Astrocyte of the spinal cord (primary cell): ENCODE measurements around the gene CRTC3.
"Not testable (repeated sequence)": the region's sequence is repeated elsewhere in the genome, so short reads cannot be mapped to it uniquely, and the experiment has no call there.

ENCODE experiments used
- DNase-seq: peaks from one replicate; pipeline ENCODE4 v3.0.0; 2011; ENCODE audit warnings: low read depth, low spot score
- H3K4me3 ChIP-seq: 2 replicates; pipeline ENCODE4 v1.5.1; 2011; ENCODE audit warnings: low read depth, mild to moderate bottlenecking, low read length, moderate library complexity
- in situ Hi-C: cut with HindIII; loops from 2 replicates; pipeline ENCODE4 v1.10.0; 2017; ENCODE audit warnings: low sequenced_read_pairs
- TF ChIP-seq, protein P1 (sequence below): IDR thresholded peaks from 2 replicates; pipeline ENCODE4 v1.5.1; 2012; ENCODE audit warnings: low read depth, mild to moderate bottlenecking, low read length, inconsistent platforms

The CRTC3 gene

DNA sequence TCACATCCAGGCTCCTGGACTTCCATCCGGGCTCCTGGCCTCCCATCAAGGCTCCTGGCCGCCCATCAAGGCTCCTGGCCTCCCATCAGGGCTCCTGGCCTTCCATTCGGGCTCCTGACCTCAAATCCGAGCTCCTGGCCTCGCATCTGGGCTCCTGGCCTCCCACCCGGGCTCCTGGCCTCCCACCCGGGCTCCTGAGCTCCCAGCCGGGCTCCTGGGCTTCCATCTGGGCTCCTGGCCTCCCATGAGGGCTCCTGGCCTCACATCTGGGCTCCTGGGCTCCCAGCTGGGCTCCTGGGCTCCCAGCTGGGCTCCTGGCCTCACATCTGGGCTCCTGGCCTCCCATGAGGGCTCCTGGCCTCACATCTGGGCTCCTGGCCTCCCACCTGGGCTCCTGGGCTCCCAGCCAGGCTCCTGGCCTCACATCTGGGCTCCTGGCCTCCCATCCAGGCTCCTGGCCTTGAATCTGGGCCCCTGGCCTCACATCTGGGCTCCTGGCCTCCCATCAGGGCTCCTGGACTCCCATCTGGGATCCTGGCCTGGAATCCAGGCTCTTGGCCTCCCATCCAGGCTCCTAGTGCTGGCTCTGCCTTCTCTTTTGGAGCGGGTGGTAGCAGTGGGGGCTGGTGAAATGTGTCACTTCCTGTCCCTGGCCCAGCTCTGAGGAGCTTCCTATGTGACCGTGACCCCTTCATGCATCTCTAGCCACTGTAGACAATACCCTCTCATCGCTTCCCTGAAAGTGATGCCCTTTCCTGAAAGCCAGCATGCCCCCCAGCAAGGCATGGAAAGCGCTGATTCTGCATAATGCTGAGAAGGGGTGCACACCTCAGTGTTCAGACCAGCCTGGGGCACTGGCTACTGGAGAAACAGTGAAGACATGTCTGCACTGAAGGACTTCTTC is 124.8 kb downstream of the CRTC3 start:
- DNase-seq, result no peak
- in situ Hi-C loops, result no loop called here
- no peak overlapping the region for H3K4me3 ChIP-seq
- TF ChIP-seq, protein P1, sequence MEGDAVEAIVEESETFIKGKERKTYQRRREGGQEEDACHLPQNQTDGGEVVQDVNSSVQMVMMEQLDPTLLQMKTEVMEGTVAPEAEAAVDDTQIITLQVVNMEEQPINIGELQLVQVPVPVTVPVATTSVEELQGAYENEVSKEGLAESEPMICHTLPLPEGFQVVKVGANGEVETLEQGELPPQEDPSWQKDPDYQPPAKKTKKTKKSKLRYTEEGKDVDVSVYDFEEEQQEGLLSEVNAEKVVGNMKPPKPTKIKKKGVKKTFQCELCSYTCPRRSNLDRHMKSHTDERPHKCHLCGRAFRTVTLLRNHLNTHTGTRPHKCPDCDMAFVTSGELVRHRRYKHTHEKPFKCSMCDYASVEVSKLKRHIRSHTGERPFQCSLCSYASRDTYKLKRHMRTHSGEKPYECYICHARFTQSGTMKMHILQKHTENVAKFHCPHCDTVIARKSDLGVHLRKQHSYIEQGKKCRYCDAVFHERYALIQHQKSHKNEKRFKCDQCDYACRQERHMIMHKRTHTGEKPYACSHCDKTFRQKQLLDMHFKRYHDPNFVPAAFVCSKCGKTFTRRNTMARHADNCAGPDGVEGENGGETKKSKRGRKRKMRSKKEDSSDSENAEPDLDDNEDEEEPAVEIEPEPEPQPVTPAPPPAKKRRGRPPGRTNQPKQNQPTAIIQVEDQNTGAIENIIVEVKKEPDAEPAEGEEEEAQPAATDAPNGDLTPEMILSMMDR, result no peak

DNA sequence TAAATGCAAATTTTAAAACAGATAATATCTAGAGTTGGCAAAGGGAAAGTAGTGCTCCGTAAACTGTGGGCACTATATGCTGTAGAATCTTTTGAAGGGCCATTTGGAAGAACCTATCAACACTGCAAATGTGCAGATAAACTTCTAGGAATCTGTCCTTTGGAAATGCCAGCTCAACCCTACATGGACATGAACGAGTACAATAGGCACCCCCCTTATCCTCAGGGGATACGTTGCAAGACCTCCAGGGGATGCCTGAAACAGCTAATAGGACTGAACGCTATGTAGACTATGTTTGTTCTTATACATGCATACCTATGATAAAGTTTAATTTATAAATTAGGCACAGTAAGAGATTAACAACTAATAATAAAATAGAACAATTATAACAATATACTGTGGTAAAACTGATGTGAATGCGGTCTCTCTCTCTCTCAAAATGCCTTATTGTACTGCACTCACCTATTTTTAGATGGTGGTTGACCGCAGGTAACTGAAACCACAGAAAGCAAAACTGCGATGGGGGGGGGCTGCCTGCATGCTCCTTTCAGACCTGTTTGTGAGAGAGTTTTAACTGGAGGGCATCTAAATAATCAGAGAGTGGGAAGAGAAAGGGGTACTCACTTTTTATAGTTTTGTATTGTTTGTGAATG is 127.9 kb downstream of the CRTC3 start:
- H3K4me3 ChIP-seq, DNase-seq, in situ Hi-C loops: not testable (repeated sequence)

DNA sequence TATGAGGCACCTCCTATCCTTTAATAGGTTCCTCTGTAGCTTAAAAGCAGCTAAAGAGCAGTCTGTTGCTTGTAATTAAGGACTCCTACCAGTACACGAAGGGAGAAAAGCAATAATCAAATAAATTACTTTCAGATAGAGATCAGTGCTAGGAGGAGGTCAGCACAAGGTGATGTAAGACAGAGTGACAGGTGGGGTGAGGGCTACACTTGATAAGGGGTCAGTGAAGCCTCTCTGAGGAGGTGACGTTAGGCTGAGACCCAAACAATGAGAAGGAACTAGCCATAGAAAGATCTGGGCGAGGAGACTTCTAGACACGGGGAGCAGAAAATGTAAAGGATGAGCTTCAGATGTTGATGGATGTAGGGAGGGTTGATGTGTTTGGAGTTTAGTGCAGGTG is 129.8 kb downstream of the CRTC3 start:
- TF ChIP-seq, protein P1, result no peak
- H3K4me3 ChIP-seq, result no peak overlapping the region
- in situ Hi-C loops, result no loop called here
- no peak for DNase-seq

DNA sequence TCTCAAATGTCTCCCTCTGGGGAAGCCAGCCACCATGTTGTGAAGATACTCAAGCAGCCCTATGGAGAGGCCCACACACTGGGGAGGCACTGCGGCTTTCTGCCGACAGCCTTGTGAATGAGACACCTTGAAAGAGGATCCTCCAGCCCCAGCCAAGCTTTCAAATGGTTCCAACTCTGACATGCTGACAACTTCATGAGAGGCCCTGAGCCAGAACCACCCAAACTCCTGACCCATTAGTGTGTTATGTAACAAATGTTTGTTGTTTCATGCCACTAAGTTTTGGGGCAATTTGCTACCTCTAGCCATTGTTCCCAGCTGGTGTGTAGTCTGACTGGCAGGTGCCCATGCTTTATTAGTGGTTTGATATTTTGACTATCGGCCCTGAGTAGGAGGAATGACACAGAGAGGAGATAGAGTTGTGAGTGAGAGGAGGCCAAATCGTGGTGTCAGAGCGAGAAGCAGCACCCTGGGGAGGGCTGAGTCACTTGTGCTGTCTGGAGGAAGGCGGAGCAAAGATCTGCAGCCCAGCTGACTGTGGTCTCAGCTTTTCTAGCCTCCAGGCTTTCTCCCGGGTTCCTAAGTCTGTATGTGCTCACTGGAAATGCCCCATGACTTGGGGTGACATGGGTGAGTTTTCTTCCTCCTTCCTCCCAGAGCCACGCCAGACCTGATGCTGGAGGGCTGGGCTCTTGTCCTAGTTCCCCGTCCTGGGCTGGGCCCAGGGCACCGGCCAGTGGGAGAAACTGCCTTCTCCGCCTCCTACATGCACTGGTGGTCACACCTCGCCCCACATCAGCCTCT is 130.7 kb downstream of the CRTC3 start:
- no peak overlapping the region for H3K4me3 ChIP-seq
- TF ChIP-seq, protein P1, result no peak
- DNase-seq, result peak; percentile 88
- in situ Hi-C loops, result no loop called here

DNA sequence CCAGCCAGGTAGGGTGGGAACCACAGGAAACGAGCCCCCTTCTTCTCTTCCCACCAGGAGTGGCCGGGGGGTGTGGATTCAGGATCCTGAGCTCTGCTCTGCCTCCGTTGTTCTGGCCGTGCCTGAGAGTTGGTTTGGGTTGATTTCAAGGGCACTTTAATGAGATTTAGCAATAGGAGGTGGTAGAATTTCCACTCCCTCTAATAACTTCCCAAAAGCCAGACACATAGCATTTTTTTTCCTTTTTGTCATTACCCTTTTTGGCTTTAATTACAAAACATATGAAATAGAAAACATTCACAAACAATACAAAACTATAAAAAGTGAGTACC is 131.2 kb downstream of the CRTC3 start:
- in situ Hi-C loops, result not testable (repeated sequence)

DNA sequence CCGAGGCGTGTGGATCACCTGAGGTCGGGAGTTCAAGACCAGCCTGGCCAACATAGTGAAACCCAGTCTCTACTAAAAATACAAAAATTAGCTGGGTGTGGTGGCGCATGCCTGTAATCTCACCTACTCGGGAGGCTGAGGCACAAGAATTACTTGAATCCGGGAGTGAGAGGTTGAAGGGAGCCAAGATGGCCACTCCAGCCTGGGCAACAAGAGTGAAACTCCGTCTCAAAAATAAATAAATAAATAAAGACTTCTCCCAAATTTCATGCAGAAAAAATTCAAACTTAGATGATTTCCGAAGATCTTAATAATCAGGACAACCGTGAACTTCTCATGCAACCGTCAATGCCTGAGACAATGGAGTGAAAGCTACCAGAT is 134.3 kb downstream of the CRTC3 start:
- DNase-seq, in situ Hi-C loops, H3K4me3 ChIP-seq: not testable (repeated sequence)

More for the DNA sequence above, 131.2 kb downstream of the CRTC3 start:
- H3K4me3 ChIP-seq, DNase-seq: not testable (repeated sequence)

DNA sequence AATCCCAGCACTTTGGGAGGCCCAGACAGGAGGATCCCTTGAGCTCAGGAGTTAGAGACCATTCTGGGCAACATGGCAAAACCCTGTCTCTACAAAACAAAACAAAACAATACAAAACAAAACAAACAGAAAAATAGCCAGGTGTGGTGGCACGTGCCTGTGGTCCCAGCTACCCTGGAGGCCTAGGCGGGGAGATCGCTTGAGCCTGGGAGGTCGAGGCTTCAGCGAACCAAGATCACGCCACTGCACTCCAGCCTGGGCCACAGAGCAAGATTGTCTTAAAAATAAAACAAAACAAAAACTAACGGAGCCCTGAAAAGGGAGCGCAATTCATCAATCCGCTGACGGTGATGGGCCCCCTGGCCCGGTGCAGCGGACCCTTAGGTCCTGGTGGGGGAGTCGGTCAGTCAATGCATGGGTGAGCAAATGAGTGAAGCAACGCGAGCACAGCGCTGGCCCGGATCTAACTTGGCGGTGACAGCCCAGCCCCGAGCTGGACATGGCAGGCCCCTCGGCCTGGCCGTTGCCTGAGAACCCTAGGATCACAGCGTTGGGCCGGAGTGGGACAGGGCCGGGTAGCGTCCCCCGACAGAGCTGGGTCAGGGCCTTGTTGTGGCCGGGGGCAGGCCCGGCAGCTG is 135.0 kb downstream of the CRTC3 start:
- peak; percentile 41 for DNase-seq

More for the DNA sequence above, 135.0 kb downstream of the CRTC3 start:
- in situ Hi-C loops, result no loop called here
- H3K4me3 ChIP-seq, result peak overlapping the region; percentile 53
- TF ChIP-seq, protein P1, result no peak
